CD4-positive, alpha-beta T cell treated with Interleukin-2 at 100 ng/mL for 4 hours (primary cell): ENCODE results near the gene MED20.

Experiments
- DNase-seq: peaks from one replicate; pipeline ENCODE4 v3.0.0-alpha.2; 2020; ENCODE audit warnings: low spot score

MED20 gene

DNA sequence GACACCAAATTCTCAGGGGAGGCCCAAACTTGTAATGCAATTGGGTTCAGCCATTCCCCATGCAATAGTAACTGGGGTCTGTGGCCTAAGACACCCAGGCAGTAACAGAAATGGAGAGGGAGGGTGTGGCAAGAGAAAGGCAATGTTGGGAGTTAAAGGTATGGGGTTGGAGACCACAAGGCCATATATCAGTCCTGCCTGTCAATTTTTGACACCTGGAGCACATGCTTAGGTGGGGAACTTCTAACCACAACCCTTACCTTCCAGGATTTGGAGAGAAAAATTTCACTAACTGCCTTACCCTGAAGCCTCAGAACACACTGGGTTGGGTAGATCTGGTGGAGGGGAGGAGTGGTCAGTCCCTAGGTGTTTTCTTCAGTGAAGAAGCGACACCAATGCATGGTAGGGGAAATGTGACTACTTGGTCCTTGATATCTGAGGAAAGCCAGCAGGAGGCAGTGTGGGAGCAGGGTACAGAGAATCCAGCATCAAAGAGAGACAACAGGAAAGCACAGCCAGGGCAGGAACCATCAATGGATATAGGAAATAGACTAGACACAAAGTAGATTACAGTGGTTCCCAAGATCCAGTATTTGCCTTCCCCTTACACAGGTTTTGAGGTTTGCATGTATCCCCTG lies 18.9 kb downstream of the MED20 start:
- peak; percentile 70 for DNase-seq

DNA sequence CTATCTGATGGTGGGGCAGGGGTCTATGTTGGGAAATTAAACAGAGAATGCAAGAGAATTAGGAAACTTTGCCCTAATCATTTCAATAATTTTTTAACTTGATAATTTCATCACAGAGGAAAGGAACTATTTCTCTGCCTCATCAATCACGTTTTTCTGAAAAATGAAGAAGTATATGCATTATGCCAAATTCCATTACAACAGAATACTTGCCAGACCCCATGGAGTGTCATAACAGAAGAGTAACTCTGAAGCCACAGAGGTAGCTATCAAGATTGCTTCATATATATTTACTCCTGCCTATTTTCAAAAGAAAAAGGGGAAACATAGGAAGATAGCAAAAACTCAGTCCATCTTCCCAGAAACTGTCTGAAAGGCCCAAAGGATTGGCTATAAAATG lies 20.1 kb downstream of the MED20 start:
- DNase-seq, result no peak

DNA sequence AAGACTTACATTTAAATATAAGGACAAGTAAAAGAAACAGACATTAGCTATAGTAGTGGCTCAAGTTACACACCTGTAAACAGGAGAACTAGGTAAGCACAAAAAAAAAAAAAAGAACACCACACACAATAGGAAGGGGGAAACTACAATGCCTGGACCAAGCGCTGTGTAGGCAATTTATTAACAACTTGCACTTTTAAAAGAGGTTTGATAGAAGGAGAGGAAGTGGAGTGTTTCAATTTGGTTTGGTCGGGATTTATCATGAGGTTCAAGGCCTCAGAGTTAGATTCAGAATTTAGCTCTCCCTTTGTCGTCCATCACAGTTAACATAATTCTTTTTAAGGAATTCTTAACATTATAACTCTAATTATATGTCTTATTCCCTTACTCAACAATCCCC lies 24.7 kb downstream of the MED20 start:
- no peak for DNase-seq

DNA sequence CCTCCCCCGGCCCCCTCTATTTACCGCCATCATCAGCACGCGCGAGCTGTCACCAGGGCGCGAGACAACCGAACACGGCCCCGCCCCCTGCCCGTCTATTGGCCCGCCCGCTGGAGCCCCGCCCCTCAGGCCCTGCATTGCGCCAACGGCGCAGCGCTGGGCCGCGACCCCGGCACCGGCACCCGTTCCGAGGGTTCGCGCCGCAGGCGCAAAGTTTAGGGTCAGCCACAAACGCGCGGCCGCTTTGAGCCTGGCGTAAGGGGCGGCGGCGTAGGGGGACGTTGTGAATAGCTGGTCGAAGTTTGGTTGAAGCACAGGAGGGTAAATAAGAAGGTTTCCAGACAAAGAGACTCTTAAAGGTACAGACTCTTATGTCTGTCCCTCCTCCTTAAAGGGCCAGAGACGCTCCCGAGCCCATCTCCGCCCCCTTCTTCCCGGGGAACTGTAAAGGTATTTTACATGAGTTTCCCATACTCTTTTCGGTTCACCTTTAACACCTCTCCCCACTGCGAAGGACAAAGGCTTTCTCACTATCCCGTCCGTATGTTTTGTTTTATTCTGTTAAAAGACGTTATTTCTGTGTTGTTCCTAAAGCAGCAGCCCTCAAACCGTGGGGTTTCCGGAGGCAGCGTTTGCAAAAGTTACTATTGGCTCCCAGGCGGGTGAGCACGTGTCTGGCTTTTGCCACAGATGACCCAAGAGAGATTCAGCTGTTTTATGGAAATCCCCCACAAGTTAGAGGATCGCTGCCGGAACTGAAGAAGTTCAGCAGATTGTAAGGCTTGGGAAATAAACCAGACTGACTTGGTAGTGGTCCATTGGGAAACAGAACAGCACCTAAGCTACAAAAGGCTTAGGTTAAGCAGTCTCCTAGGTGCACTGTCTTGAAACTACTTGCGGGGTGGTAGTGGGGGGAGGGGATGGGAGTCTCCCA lies 25.4 kb downstream of the MED20 start, which contains the start of gene USP49:
Gene USP49, minus strand, starts transcription at position 76 of the 934 bp plus-strand sequence. CDS start 88,392 bp downstream, outside the sequence.
- peak; percentile 82 for DNase-seq

DNA sequence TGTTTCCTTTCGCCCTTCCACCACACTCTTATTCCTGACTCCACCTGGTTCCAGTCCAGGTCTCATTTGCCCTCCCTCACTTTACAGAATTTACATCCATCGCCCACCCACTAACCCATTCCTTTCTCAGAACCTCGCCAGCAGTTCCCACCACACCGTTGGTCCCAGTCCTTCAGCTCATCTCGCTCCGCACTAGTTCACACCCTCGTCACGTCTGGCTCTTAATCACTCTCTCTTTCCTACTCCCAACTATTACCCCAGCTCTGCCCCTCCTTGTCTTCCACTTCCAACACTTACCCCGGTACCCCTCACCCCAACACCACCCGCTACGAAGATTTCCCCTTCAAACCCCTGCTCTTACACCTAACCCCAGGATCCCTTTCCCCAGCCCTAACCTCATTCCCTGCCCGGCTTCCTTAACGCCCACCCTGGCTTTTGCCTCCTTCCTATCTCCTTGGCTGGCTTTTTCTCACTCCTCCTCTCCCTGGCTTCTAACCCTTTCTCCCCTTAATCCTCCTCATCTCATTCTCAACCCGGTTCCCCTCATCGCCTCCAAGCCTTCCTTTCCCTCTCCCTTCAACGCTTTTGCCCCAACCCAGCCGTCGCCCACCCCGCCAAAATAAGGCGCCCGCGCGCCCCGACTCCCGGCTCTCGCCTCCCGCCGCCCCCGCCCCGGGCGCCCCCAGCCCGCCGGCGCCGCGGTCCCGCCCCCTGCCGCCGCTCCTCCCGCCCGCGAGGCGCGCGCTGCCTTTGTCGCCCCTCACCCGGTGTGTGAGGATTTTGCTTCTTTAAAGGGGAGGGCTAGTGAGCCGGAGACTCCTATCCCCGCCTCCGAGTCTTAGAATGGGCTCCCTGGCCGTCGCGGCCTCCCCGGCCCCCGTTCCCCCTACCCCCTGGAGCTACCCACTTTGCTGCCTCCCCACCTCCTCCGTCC lies 26.3 kb downstream of the MED20 start:
- no peak for DNase-seq

DNA sequence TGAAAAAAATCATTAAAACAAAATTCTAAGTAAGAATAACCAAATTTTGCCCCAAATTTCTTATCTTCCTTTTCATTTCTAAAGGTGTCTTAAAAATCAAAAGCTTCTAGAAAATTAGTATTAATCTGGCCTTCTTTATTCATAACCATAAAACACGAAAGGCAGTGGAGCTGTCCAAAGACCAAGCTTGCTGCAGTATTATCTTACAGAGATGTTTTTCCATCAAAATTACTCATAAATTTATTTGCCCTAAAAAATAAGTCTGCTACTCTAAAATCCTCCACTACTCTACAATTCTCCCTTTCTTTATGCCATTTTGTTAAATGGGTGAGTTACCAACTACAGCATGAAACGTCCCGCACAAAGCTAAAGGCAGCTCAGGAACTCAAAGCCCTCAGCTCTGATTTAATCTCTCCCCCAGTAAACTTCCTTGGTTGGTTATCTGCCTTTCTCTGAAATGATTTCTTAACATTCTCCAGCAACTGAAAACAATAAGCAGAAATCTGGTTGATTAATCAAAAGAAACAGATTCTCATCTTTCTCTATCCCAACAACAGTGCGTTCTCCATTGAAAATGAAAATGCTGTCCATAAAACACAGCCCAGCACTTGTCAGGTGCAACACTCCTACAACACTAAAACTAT lies 27.9 kb downstream of the MED20 start:
- no peak for DNase-seq

DNA sequence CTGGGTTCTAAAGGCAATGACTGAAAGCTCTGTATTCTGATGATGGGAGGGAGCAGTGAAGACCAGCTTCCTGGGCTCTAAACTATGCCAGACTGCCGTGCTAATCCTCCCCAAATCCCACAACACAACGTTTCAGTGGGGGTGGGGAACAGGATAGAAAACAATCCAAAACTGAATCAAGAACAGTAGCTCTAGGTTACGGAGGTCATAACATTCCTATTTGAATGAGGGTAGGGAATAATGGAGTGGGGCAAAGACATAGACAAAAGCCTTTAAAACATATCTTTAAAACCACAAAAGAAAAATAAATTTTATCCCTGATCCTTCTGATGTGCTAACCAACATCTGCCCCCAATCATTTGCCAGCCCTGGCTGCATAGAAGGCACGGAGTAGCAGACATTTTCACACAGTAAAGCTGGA lies 33.6 kb downstream of the MED20 start:
- no peak for DNase-seq

DNA sequence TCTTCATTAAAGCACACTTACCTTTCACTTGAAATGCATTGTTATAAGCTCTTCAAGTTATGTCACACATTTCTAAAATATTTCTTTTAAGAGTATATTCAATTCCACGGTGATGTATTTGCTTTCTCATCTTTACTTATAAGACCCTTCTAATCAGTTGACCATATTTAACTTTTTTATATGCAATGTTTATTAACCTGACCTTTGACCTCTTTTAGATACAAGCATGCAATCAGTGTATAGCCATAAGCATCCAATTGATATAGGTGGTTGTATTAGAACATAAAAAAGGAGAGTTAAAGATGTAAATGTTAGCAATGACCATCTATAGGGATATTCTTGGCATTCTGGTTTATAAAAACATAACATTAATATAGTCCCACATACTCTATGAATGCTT lies 35.0 kb downstream of the MED20 start:
- no peak for DNase-seq

DNA sequence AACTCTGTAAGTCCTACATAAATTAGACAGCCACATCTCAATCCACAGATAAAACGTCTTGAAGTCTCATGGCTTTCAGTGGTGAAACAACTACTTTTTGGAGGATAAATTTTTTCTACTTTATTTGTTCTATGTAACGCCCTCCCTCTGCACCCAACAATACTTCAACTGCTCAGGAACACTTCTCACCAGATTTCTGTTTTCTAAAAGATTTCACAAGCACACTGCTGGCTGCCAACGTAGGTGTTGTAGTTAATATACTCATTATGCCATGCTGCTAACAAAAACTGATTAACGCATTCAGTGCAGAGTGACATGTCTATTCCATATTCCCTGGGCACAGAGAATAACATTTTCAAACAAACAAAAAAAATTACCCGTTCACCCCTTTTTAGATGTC lies 36.0 kb downstream of the MED20 start:
- no peak for DNase-seq

DNA sequence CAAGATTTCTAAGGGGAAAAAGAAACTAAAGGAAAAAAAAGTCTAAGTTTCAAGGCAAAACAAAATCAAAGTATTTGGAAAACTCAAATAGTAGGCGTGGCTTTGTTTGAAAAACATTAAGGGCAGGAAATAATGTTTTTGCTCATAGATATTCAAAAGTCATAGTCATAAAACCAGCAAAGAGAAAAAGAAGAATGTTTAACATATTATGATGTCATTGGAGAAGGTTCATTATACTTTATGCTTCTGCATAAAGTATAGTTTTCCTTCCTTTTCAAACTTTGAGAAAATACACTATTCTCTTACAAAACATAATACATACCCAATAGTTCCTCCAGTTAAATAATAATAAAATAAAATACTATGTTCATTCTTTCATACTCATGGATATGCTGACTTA lies 39.4 kb downstream of the MED20 start:
- no peak for DNase-seq

DNA sequence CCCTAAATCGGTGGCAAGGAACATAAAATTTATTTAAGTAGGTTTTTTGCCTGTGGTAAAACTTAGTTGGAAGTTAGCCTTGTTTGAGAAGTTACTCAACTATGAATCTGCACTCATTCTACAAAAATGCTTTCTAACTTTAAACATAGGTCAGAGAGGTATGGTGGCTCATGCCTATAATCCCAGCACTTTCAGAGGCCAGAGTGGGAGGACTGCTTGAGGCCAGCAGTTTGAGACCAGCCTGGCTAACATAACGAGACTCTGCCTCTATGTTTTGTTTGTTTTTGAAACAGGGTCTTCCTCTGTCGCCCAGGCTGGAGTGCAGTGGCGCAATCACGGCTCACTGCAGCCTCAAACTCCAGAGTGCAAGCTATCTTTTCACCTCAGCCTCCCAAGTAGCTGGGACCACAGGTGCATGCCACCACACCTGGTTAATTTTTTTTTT lies 42.0 kb downstream of the MED20 start:
- no peak for DNase-seq

DNA sequence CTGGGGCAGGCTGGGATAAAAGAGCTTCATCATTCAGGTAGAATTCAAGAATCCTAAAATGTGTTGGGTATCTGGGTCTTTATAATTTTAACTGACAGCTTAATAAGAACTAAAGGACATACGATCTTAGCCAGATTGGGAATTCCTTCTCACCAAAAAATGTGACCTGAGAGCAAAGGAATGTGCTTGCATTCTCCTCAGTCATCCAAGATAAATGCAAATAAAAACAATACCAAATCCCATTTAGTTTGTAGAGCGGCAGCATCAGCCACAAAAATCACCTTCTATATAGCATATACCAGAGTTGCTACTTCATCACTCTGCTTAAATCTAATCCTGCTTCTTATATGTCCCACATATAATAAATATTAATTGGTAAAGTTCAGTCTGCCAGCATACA lies 42.7 kb downstream of the MED20 start:
- DNase-seq, result no peak

DNA sequence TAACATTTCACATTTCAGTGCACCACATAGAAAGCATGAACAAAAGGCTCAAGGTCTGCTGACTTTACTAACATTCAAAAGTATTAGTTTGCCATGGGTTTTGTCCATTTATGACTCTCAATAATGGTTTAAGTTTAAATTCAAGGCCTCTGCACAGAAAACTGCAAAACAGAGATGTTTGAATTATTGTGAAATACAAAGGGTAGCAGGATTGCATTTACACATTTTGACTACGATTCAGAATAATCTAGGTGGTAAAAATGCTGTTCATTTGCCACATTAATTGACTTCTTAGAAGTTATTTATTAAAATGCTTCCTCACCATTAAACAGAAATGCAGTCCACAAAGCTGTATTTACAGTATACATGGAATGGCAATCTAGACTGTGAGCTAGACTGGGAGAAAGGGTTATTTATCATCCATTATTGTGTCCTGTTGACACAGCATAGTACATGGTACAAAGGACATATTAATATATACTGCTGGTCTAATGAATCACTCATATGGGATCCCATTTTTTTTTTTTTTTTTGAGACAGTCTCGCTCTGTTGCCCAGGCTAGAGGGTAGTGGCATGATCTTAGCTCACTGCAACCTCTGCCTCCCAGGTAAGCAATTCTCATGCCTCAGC lies 43.8 kb downstream of the MED20 start:
- DNase-seq, result no peak

DNA sequence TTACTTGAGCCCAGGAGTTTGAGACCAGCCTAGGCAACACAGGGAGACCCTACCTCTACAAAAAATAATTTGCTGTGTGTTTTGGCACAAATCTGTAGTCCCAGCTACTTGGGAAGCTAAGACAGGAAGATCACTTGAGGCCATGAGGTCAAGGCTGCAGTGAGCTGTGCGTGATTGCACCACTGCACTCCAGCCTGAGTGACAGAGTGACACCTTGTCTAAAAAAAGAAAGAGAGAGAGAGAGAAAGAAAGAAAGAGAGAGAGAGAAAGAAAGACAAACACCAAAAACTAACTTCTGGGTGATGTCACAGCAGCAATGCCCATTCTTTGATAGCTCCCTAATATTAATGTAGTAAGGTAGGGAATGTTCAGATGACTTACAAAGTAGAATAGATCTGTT lies 46.2 kb downstream of the MED20 start:
- no peak for DNase-seq

DNA sequence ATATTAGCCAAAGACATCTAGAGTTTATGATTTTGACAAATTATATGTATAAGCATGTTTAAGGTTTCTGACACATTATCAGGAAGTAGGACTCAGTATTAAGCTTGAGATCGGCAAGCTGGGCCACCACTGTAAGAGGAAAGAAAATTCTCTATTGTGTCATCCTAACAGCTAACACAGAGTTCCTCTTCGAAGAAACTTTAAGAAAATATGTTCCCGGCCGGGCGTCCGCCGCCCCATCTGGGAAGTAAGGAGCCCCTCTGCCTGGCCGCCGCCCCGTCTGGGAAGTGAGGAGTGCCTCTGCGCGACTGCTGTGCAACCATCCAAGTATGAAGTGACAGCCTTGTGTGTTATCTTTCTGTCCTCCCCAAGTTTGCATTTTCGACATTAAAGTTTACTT lies 48.8 kb downstream of the MED20 start:
- DNase-seq, result no peak

DNA sequence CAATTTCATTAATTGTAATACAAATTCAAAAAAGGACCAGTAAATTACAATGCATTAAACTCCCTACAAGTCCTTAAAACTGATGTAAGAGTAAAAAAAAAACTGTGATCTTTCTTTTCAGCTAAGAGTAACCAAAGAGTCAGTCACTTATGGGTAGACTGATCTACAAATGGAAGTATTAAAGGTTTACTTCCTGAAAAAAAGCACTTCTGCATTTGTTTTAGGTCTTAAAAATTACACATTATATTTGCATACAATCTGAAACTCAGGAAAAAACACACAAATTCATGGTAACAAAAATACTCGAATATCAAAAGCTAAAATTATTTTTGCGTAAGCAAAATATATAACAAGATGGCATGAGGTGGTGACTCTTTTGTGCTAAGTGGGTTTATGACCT lies 49.2 kb downstream of the MED20 start:
- no peak for DNase-seq

DNA sequence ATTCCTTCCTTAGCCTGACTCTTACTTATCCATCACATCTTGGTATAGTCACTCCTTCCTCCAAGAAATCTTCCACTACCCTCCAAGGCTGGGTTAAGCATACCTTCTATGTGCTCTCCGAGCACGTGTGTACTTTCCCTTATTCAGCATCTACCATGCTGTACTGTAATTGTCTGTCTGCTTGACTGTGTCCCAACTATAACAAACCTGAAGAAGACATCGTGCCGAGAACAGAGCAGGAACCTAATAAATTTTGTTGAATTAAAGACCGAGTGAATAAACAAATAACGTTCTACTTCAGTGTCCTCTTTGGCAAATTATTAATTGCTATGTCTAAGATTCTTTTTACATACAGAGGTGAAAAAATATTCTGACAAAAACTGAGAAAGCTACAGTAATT lies 61.6 kb downstream of the MED20 start:
- no peak for DNase-seq

DNA sequence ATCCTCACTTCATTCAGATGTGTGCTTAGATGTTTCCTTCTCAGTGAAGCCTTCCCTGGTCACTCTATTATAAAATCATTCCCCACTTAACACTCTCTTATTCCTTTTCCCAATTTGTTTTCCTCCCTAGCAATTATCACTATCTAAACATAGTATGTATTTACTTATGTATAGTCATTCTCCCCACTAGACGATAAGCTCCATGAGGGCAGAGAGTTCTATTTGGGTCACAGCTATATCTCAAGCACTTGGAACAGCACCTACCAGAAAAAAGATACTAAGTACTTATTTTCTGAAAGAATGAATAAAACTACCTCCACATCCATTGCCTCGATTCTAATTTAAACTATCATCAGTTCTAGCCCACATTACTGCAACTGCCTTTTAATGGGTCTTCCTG lies 62.2 kb downstream of the MED20 start:
- no peak for DNase-seq
